Spleen (tissue), 13 donors: ENCODE data around the gene KANK4. TPM values are rescaled to one million over a fixed set of nuclear protein-coding genes. Genes with fewer than 3 reads are reported as not detected.
A peak's percentile ranks its signal among the peaks of the same experiment; 100 is the strongest.

Source experiments
- DNase-seq: peaks from one replicate; pipeline ENCODE4 v3.0.0-alpha.2; 2020
- H3K27ac ChIP-seq, 8 donors: fragments of 200-600 bp; sonication (generic) in 7 of 8; 1 replicate in 4 of 8; 2 replicates in 4 of 8; pipeline versions ENCODE4 v1.5.0 to v1.8.0; 2016 to 2021; ENCODE audit warnings: inconsistent platforms in 4 of 8, mild to moderate bottlenecking in 4 of 8, moderate library complexity in 1 of 8
- H3K27me3 ChIP-seq, 7 donors: fragments of 200-600 bp; sonication (generic) in 6 of 7; replicated peaks in 1 of 7; 1 replicate in 4 of 7; 2 replicates in 3 of 7; pipeline versions ENCODE4 v1.5.0 to v1.8.0; 2016 to 2021; ENCODE audit warnings: inconsistent platforms in 3 of 7, mild to moderate bottlenecking in 1 of 7
- H3K36me3 ChIP-seq, 6 donors: fragments of 200-600 bp; sonication (generic) in 5 of 6; 1 replicate in 4 of 6; 2 replicates in 2 of 6; pipeline versions ENCODE4 v1.5.0 to v1.8.0; 2016 to 2021; ENCODE audit warnings: inconsistent platforms in 2 of 6
- H3K4me1 ChIP-seq, 6 donors: fragments of 200-600 bp; sonication (generic) in 5 of 6; 1 replicate in 3 of 6; 2 replicates in 3 of 6; pipeline versions ENCODE4 v1.5.0 to v1.8.0; 2016 to 2021; ENCODE audit warnings: inconsistent platforms in 3 of 6
- H3K4me3 ChIP-seq, 8 donors: fragments of 200-600 bp; sonication (generic) in 7 of 8; 1 replicate in 4 of 8; 2 replicates in 4 of 8; pipeline versions ENCODE4 v1.5.0 to v1.8.0; 2016 to 2021; ENCODE audit warnings: inconsistent platforms in 4 of 8, mild to moderate bottlenecking in 4 of 8, moderate library complexity in 2 of 8
- H3K9me3 ChIP-seq, 8 donors: fragments of 200-600 bp; sonication (generic) in 7 of 8; 1 replicate in 4 of 8; 2 replicates in 4 of 8; pipeline versions ENCODE4 v1.5.0 to v1.8.0; 2016 to 2021; ENCODE audit warnings: inconsistent platforms in 4 of 8
- POLR2A ChIP-seq, 3 donors: fragments of 450-650 bp; IDR thresholded peaks; one replicate each; pipeline ENCODE4 v1.5.1; 2017; ENCODE audit warnings: antibody characterized with exemption in 3 of 3, mild to moderate bottlenecking in 1 of 3
- POLR2AphosphoS5 ChIP-seq, 3 donors: sonication (generic); formaldehyde crosslinking; IDR thresholded peaks; one replicate each; pipeline ENCODE4 v1.5.1; 2017; ENCODE audit warnings: antibody characterized with exemption in 3 of 3
- WGBS, 5 donors: extraction: QIAGEN DNeasy Blood & Tissue Kit in 3 of 5; methylation state at CpG; one replicate each; pipeline versions ENCODE4 v1.1.5 to v1.1.7; 2013 to 2018; 5-methylcytosine and 5-hydroxymethylcytosine counted together
- intact Hi-C: fragments of 100-400 bp; cut with DNase I; formaldehyde crosslinking; loops from one replicate; pipeline ENCODE4 v1.15.0; 2023; ENCODE audit warnings: low total_unique reads
- long read RNA-seq, 2 donors: transcript quantifications; one replicate each; lab custom pipeline, GENCODE V29; 2026
- polyA plus RNA-seq, 3 donors: library from polyadenylated mRNA; stranded (reverse); fragments of 200-250 nt; gene quantifications; one replicate each; pipeline ENCODE4 v1.2.1, GENCODE V29; 2013
- total RNA-seq, 7 donors: library from RNA; depleted of rRNA in 3 of 7; stranded (reverse); fragments of >200 nt in 3 of 7; fragmentation: NEBNext Ultra II Directional in 4 of 7; extraction: Animal tissue kit (Norgen Biotek cat#: 25700) in 4 of 7; gene quantifications; one replicate each; pipeline versions ENCODE4 v1.1.0 to v1.2.1, GENCODE V29; 2016 to 2021
- TF ChIP-seq, protein P1 (sequence below), 11 experiments: fragments of 200-600 bp in 7 of 11; fragments of 450-650 bp in 4 of 11; sonication (generic) in 4 of 11; IDR thresholded peaks in 8 of 11; conservative IDR thresholded peaks in 3 of 11; 1 replicate in 7 of 11; 2 replicates in 4 of 11; pipeline versions ENCODE4 v1.4.0 to v1.8.0; 2016 to 2021; ENCODE audit warnings: antibody characterized with exemption in 11 of 11, inconsistent platforms in 4 of 11, mild to moderate bottlenecking in 1 of 11
- donor health status: healthy with polysubstance abuse.
- donor health status: DM: no; HTN: no; CAD: no; lungs with moderate emphysema.
- donor health status: DM: no; HTN: no; CAD: no.
- donor health status: Bipolar disorder and iron deficiency.
- donor health status: healthy.
- donor health status: DM: no; HTN: no; CAD: no.
- donor health status: DM: yes; HTN: yes; CAD: no.

The KANK4 gene
- 1 to 10 TPM in 1 of 7 donors, under 1 TPM in 6; 0.20 to 1.3 (median 0.51) TPM for total RNA-seq
- polyA plus RNA-seq = under 1 TPM; 0.11 to 0.70 (median 0.17) TPM
- long read RNA-seq, donor 1 = 0 reads
- long read RNA-seq, donor 2, full-length matches to known transcripts = 1 of 1 reads
- long read RNA-seq, donor 2, partial matches to known transcripts = 0 of 1 reads
- long read RNA-seq, donor 2, other reads (novel, unspliced or antisense) = 0 of 1 reads

DNA sequence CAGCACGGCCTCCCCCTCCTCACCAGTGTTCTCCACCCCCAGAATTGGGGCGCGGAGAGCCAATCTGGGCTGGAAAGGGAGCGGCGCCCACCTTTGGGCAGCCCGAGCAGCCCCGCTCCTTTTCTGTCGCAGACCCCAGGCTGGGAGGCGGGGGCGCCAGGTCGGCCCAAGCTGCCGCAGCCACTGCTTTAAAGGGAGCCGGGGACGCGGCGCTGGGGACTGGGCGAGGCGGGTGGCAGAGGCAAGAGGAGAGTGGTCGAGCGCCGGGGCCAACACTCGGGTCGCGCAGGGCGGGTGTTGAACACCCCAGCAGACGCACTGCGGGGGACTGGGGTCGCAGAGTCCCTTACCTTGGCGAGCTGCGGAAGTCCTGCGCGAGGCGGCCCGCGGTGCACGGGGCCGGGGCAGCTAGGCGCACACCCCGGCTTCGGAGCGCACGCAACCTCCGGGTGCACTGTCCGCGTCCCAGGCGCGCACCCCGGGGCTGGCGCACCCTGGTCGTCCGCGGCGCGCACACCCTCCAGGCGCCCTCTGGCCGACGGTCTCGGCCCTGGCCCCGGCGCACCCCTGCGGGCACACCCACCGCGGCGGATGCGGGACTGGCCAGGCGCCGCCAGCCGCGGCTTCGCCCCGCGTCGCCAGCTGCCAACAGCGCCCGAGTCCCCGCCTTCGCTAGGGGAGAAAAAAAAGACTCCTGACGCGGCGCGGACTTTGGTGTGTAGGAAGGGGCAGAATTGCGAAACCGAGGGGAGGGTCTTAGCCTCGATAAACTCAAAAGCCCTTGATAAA lies at the start of gene KANK4:
TSS of gene KANK4 (minus strand) at position 679 of the 789 bp plus-strand sequence. CDS start 37,870 bp downstream, outside the sequence.
- no peaks in the 10 kb centered on the region for H3K36me3 ChIP-seq
- peaks cover 0 to 17% (median 6%) of the 10 kb centered on the region in 6 donors for H3K4me1 ChIP-seq
- no peak within 1 kb of the TSS for H3K27ac ChIP-seq
- intact Hi-C loops = no loop called here
- DNase-seq = no peak
- 1 to 2% (median 1%) methylated on average over 27 to 84 of the region's 84 CpGs for WGBS, 5 donors
- H3K27me3 ChIP-seq = peaks cover 0 to 41% (median 20%) of the 10 kb centered on the region in 7 donors
- no peaks in the 10 kb centered on the region for H3K9me3 ChIP-seq
- TF ChIP-seq POLR2A (IDR thresholded peaks at IDR 0.05) = no peak
- TF ChIP-seq, protein P1, sequence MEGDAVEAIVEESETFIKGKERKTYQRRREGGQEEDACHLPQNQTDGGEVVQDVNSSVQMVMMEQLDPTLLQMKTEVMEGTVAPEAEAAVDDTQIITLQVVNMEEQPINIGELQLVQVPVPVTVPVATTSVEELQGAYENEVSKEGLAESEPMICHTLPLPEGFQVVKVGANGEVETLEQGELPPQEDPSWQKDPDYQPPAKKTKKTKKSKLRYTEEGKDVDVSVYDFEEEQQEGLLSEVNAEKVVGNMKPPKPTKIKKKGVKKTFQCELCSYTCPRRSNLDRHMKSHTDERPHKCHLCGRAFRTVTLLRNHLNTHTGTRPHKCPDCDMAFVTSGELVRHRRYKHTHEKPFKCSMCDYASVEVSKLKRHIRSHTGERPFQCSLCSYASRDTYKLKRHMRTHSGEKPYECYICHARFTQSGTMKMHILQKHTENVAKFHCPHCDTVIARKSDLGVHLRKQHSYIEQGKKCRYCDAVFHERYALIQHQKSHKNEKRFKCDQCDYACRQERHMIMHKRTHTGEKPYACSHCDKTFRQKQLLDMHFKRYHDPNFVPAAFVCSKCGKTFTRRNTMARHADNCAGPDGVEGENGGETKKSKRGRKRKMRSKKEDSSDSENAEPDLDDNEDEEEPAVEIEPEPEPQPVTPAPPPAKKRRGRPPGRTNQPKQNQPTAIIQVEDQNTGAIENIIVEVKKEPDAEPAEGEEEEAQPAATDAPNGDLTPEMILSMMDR (IDR thresholded peaks at IDR 0.05 in 8 of 11, conservative IDR thresholded peaks at IDR 0.05 in 3 of 11) = no peak
- H3K4me3 ChIP-seq = peak within 1 kb of the TSS in 7 of 8 donors; percentile 15 to 57 (median 23)

DNA sequence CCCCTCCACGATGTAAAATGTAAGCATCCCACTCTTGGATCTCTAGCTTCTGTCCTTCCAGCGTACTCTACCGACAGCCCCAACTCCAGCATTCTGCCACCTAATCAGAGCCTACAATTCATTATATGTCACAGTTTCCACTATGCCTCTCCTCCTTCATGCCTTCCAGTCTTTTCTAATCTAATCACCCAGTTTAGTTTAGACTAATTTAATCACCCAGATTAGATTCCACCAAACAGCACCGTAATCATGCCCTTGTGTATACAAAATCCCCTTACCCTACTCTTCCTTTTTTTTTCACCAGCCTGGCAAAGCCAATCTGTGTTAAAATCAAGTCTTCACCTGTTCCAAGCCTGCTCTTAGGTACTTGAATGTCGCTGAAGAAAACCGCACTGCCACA lies 49.8 kb upstream of the KANK4 start:
- Histone ChIP-seq H3K36me3 (no peaks in the 10 kb centered on the region), H3K4me3 (no peak overlapping the region), H3K4me1 (no peaks in the 10 kb centered on the region), H3K27ac (no peak overlapping the region), H3K27me3 (no peaks in the 10 kb centered on the region), H3K9me3 (peaks cover 0 to 6% (median 0%) of the 10 kb centered on the region in 8 donors)
- WGBS, 5 donors = 82 to 95% (median 88%) methylated on average over 6 of the region's 6 CpGs
- intact Hi-C loops = no loop called here
- DNase-seq = no peak
- no peak for TF ChIP-seq POLR2AphosphoS5 (IDR thresholded peaks at IDR 0.05)
- no peak for TF ChIP-seq POLR2A (IDR thresholded peaks at IDR 0.05)
- TF ChIP-seq, protein P1 (IDR thresholded peaks at IDR 0.05 in 8 of 11, conservative IDR thresholded peaks at IDR 0.05 in 3 of 11) = no peak

DNA sequence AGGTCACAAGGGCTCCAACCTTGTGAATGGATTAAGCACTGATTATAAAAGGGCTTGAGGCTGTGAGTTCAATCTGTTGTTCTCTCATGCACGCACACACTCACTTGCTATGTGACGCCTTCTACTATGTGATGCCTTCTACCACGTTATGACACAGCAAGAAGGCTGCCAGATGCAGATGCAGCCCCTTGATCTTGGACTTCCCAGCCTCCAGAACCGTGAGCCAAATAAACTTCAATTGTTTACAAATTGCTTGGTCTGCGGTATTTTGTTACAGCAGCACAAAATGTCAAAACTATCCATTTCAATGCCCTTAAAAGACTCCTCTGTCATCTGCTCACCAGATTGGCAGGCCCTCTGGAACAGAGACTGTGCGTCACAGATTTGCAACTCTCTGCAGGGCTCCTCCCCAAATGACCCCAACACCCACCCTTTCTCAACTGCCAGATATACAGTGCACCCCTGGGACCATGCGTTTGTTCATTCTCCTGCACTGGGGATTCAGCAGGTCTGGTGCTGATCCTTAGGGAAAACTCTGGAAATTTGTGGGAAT lies 47.8 kb upstream of the KANK4 start:
- Histone ChIP-seq H3K36me3 (no peaks in the 10 kb centered on the region), H3K9me3 (peaks cover 0 to 6% (median 0%) of the 10 kb centered on the region in 8 donors), H3K27ac (no peak overlapping the region), H3K4me3 (no peak overlapping the region), H3K27me3 (no peaks in the 10 kb centered on the region), H3K4me1 (no peaks in the 10 kb centered on the region)
- no peak for DNase-seq
- WGBS, 5 donors = 88 to 93% (median 90%) methylated on average over 7 of the region's 7 CpGs
- intact Hi-C loops = no loop called here
- TF ChIP-seq, protein P1 (IDR thresholded peaks at IDR 0.05 in 8 of 11, conservative IDR thresholded peaks at IDR 0.05 in 3 of 11) = no peak
- no peak for TF ChIP-seq POLR2A (IDR thresholded peaks at IDR 0.05)
- TF ChIP-seq POLR2AphosphoS5 (IDR thresholded peaks at IDR 0.05) = no peak

DNA sequence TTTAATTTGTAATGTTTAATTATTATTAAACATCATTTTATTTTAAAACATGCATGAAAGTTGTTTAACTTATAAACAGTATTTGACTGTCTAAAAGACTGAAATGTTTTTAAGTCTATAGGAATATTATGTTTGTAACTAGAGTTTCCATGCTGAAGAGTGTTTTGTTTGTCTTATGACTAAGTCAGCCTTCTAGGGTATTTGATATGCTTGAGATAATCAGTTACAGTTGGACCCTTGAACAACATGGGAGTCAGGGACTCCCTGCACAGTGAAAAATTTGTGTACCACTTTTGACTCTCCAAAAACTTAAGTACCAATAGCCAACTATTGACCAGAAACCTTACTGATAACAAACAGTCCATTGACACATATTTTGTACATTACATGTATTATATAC lies 45.5 kb upstream of the KANK4 start:
- intact Hi-C loops = no loop called here
- H3K27ac ChIP-seq = no peak overlapping the region
- H3K9me3 ChIP-seq = peaks cover 0 to 6% (median 0%) of the 10 kb centered on the region in 8 donors
- no peak for DNase-seq
- TF ChIP-seq, protein P1 (IDR thresholded peaks at IDR 0.05 in 8 of 11, conservative IDR thresholded peaks at IDR 0.05 in 3 of 11) = no peak
- TF ChIP-seq POLR2A (IDR thresholded peaks at IDR 0.05) = no peak
- TF ChIP-seq POLR2AphosphoS5 (IDR thresholded peaks at IDR 0.05) = no peak
- no peak overlapping the region for H3K4me3 ChIP-seq
- H3K4me1 ChIP-seq = no peaks in the 10 kb centered on the region
- no peaks in the 10 kb centered on the region for H3K36me3 ChIP-seq
- no peaks in the 10 kb centered on the region for H3K27me3 ChIP-seq
